Measurements from ENCODE around the gene PKN3.

- no peak for TF ChIP-seq CTCF (IDR thresholded peaks at IDR 0.05; ENCODE audit: low read length)
- no peak for TF ChIP-seq EZH2 (IDR thresholded peaks at IDR 0.05; ENCODE audit: borderline replicate concordance, low read length)
Observed at GRCh38 chr9:128747241-128747640, 44.9 kb downstream of the PKN3 start.

Measured in OCI-LY1 (cell line).